ENCODE measurements around the gene SPDYC.

The SPDYC gene

DNA sequence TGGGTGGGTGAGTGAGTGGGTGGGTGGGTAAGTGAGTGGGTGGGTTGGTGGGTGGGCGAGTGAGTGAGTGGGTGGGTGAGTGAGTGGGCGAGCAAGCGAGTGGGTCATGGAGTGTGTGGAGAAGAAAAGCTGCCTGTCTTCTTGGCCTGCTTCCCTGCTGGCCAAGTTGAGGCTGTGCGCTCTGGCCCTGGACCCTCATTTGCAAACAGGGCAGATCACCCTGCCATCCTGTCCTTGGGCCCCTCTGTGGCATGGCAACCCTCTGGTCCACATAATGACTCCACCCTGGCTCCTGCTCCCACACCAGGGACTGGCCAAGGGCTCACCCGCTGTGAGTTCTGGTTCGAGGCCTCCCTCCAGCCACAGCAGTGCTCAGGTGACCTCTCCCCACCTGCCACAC lies 46.8 kb downstream of the SPDYC start:
- H3K27ac ChIP-seq (ENCODE audit: low read depth, low read length), result no peak overlapping the region
- H3K9ac ChIP-seq (ENCODE audit: low read length), result no peak overlapping the region
- no peak overlapping the region for H3K4me3 ChIP-seq (ENCODE audit: low read length)
- H3K4me1 ChIP-seq (ENCODE audit: control insufficient read depth, insufficient read depth, low read length), result no peaks in the 10 kb centered on the region
- no peaks in the 10 kb centered on the region for H3K27me3 ChIP-seq (ENCODE audit: control insufficient read depth, insufficient read depth, low read length)
- peaks cover 3% of the 10 kb centered on the region for H3K36me3 ChIP-seq (ENCODE audit: control insufficient read depth, insufficient read depth, low read length)

- Histone ChIP-seq H3K36me3 (ENCODE audit: control insufficient read depth, insufficient read depth, low read length) (no peaks in the 10 kb centered on the region), H3K4me3 (ENCODE audit: low read length) (no peak overlapping the region), H3K4me1 (ENCODE audit: control insufficient read depth, insufficient read depth, low read length) (no peaks in the 10 kb centered on the region), H3K27me3 (ENCODE audit: control insufficient read depth, insufficient read depth, low read length) (no peaks in the 10 kb centered on the region), H3K9ac (ENCODE audit: low read length) (no peak overlapping the region), H3K27ac (ENCODE audit: low read depth, low read length) (no peak overlapping the region)
Measured at GRCh38 chr11:65217441-65218423, 47.7 kb downstream of the SPDYC start.

GRCh38 chr11:65218446-65218845 lies 48.4 kb downstream of the SPDYC start:
- no peaks in the 10 kb centered on the region for H3K4me1 ChIP-seq (ENCODE audit: control insufficient read depth, insufficient read depth, low read length)
- H3K27me3 ChIP-seq (ENCODE audit: control insufficient read depth, insufficient read depth, low read length), result no peaks in the 10 kb centered on the region
- H3K27ac ChIP-seq (ENCODE audit: low read depth, low read length), result no peak overlapping the region
- no peak overlapping the region for H3K9ac ChIP-seq (ENCODE audit: low read length)
- no peaks in the 10 kb centered on the region for H3K36me3 ChIP-seq (ENCODE audit: control insufficient read depth, insufficient read depth, low read length)
- no peak overlapping the region for H3K4me3 ChIP-seq (ENCODE audit: low read length)

- no peaks in the 10 kb centered on the region for H3K4me1 ChIP-seq (ENCODE audit: control insufficient read depth, insufficient read depth, low read length)
- H3K27me3 ChIP-seq (ENCODE audit: control insufficient read depth, insufficient read depth, low read length), result no peaks in the 10 kb centered on the region
- no peak overlapping the region for H3K27ac ChIP-seq (ENCODE audit: low read depth, low read length)
- H3K4me3 ChIP-seq (ENCODE audit: low read length), result no peak overlapping the region
- H3K36me3 ChIP-seq (ENCODE audit: control insufficient read depth, insufficient read depth, low read length), result no peaks in the 10 kb centered on the region
- no peak overlapping the region for H3K9ac ChIP-seq (ENCODE audit: low read length)
Measured at GRCh38 chr11:65219930-65220213, 49.8 kb downstream of the SPDYC start.

DNA sequence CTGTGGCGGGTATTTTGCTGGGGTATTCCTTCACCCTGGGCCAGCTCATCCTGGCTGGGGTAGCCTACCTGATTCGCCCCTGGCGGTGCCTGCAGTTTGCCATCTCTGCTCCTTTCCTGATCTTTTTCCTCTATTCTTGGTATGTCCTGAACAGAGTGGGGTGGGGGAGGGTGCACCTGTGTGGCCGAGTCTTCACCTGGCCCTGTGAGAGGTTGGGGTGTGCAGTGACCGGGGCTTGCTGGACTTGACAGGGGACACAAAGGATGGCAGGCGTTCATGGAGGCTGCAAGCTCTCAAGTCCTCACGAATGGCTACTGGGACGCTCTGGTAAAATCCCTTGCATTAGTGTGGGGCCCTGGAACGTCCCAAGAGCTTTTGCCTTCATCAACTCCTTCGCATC lies 51.0 kb downstream of the SPDYC start:
- H3K4me3 ChIP-seq (ENCODE audit: low read length), result no peak overlapping the region
- H3K27me3 ChIP-seq (ENCODE audit: control insufficient read depth, insufficient read depth, low read length), result no peaks in the 10 kb centered on the region
- H3K36me3 ChIP-seq (ENCODE audit: control insufficient read depth, insufficient read depth, low read length), result no peaks in the 10 kb centered on the region
- no peaks in the 10 kb centered on the region for H3K4me1 ChIP-seq (ENCODE audit: control insufficient read depth, insufficient read depth, low read length)
- H3K9ac ChIP-seq (ENCODE audit: low read length), result no peak overlapping the region
- no peak overlapping the region for H3K27ac ChIP-seq (ENCODE audit: low read depth, low read length)

Measured in rectal smooth muscle tissue (tissue), 1 donor.